ENCODE results near the gene LPCAT3.

The LPCAT3 gene

GRCh38 chr12:6974180-6974579, 44.1 kb downstream of the LPCAT3 start:
- no peak for TF ChIP-seq CTCF (IDR thresholded peaks at IDR 0.05; ENCODE audit: control extremely low read depth, extremely low read depth, low read depth, missing control alignments)
- DNase-seq (ENCODE audit: extremely low spot score), result no peak
- ChIA-PET CTCF (interaction anchor here (0.9 to 3.5 kb wide), 9 partner anchors 9 to 139 kb away, joined by 4 to 17 read pairs (median 7); partner anchors contain the start of gene LPCAT3), POLR2A (no interaction called here)

- DNase-seq (ENCODE audit: extremely low spot score), result no peak
- ChIA-PET POLR2A (no interaction called here), CTCF (interaction anchor here (2.2 to 2.8 kb wide), 4 partner anchors 9 to 138 kb away, joined by 8 to 28 read pairs (median 10); partner anchors contain the start of genes C12orf57, RNU7-1 and SPSB2)
- no peak for TF ChIP-seq CTCF (IDR thresholded peaks at IDR 0.05; ENCODE audit: control extremely low read depth, extremely low read depth, low read depth, missing control alignments)
Observed at GRCh38 chr12:6970096-6970527, 48.2 kb downstream of the LPCAT3 start.

- ChIA-PET CTCF (interaction anchor here (0.7 to 2.8 kb wide), 16 partner anchors 7 to 144 kb away, joined by 3 to 28 read pairs (median 5); partner anchors contain the start of genes C12orf57, LPCAT3, PTPN6 and RNU7-1), POLR2A (interaction anchor here (1.2 kb wide), 1 partner anchor 24 kb away, joined by 4 read pairs; the partner anchor contains the start of genes C12orf57 and RNU7-1)
- no peak for TF ChIP-seq CTCF (IDR thresholded peaks at IDR 0.05; ENCODE audit: control extremely low read depth, extremely low read depth, low read depth, missing control alignments)
- DNase-seq (ENCODE audit: extremely low spot score), result no peak
Observed at GRCh38 chr12:6968426-6968825, 49.9 kb downstream of the LPCAT3 start.

GRCh38 chr12:6967651-6968100, 50.6 kb downstream of the LPCAT3 start:
- CTCF ChIA-PET, result interaction anchor here (0.7 to 2.8 kb wide), 12 partner anchors 9 to 145 kb away, joined by 3 to 28 read pairs (median 5); partner anchors contain the start of genes C12orf57, LPCAT3, PTPN6 and RNU7-1
- TF ChIP-seq CTCF (IDR thresholded peaks at IDR 0.05; ENCODE audit: control extremely low read depth, extremely low read depth, low read depth, missing control alignments), result no peak
- POLR2A ChIA-PET, result no interaction called here
- no peak for DNase-seq (ENCODE audit: extremely low spot score)

- no peak for TF ChIP-seq CTCF (IDR thresholded peaks at IDR 0.05; ENCODE audit: control extremely low read depth, extremely low read depth, low read depth, missing control alignments)
- no peak for DNase-seq (ENCODE audit: extremely low spot score)
- POLR2A ChIA-PET, result interaction anchor here (0.7 to 11.3 kb wide), 2 partner anchors 10 to 21 kb away, joined by 3 to 147 read pairs; partner anchors contain the start of genes C12orf57 and RNU7-1
- CTCF ChIA-PET, result interaction anchor here (0.7 to 13.5 kb wide), 8 partner anchors 8 to 98 kb away, joined by 3 to 530 read pairs (median 8); partner anchors contain the start of genes C12orf57, LPCAT3, PTPN6 and RNU7-1
Observed at GRCh38 chr12:6966351-6966750, 51.9 kb downstream of the LPCAT3 start.

GRCh38 chr12:6965714-6966113, 52.6 kb downstream of the LPCAT3 start:
- TF ChIP-seq CTCF (IDR thresholded peaks at IDR 0.05; ENCODE audit: control extremely low read depth, extremely low read depth, low read depth, missing control alignments), result no peak
- ChIA-PET POLR2A (interaction anchor here (1.4 to 11.3 kb wide), 2 partner anchors 21 to 98 kb away, joined by 3 to 147 read pairs; partner anchors contain the start of genes C12orf57, RNU7-1 and TPI1), CTCF (interaction anchor here (1.2 to 13.5 kb wide), 7 partner anchors 10 to 97 kb away, joined by 3 to 530 read pairs (median 13); partner anchors contain the start of genes C12orf57, LPCAT3, PTPN6 and RNU7-1)
- DNase-seq (ENCODE audit: extremely low spot score), result no peak

All from GM10248 (cell line).